ENCODE results near the gene GABRR1. TPM values are rescaled to one million over a fixed set of nuclear protein-coding genes. Genes with fewer than 3 reads are reported as not detected.

GABRR1 gene
- total and polyA plus RNA-seq, 2 donors = 0.11 TPM; not detected in 1

DNA sequence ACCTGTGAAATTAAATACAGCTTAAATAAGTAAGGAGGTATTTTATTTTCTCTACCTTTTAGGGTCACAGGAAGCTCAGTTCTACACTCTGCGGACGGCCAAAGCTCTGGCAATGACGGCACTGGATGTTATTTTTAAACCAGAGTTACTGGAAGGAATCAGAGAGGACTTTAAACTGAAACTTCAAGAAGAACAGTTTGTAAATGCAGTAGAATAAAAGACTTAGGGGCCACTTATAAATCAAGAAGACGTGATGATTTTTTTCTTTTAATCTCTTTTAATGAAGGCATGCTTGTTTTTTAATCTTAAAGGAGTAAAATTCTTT, 55.1 kb downstream of the GABRR1 start:
- H3K4me3 ChIP-seq (ENCODE audit: low read depth, low read length) = no peak overlapping the region
- WGBS = 50% methylated on average over 4 of the region's 4 CpGs
- no peak for DNase-seq (ENCODE audit: extremely low spot score)
- H3K27ac ChIP-seq (ENCODE audit: low read depth) = no peak overlapping the region
- H3K4me1 ChIP-seq (ENCODE audit: insufficient read depth) = no peaks in the 10 kb centered on the region
- peaks cover 4% of the 10 kb centered on the region for H3K36me3 ChIP-seq (ENCODE audit: insufficient read depth)

DNA sequence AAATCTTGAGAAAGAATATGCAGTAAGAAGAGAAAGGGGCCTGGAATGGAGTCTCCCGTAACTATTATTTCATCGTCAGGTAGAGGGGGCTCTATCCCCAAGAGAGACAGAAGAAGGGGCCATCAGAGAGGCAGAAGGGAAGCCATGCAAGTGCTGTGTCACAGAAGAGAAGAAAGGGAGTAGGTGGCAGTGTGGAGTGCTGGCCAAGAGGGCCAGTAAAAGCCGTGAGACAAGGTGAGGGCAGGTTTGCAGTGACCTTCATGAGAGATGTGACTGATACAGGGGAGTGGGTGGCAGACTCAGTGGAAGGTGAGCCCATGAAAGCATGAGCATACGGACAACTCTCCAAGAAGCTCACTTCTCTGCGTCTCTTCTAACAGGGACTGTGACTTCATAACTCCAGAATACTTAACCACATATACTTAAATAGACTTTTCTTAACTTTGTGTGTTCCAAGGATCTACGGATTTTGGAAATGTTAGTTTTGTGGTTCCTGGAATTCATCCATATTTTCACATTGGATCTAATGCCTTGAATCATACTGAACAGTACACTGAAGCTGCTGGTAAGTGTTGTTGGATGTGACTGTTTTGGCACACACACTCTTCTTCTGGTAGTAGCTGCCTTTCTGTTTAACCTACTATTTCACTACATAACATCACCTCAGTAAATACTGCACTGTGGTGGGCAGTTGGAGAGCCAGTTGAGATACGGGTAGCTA, 55.7 kb downstream of the GABRR1 start:
- Histone ChIP-seq H3K36me3 (ENCODE audit: insufficient read depth) (peaks cover 4% of the 10 kb centered on the region), H3K27ac (ENCODE audit: low read depth) (peak overlapping the region; percentile 39), H3K4me1 (ENCODE audit: insufficient read depth) (no peaks in the 10 kb centered on the region), H3K4me3 (ENCODE audit: low read depth, low read length) (no peak overlapping the region)
- WGBS = 56% methylated on average over 7 of the region's 7 CpGs
- no peak for DNase-seq (ENCODE audit: extremely low spot score)

DNA sequence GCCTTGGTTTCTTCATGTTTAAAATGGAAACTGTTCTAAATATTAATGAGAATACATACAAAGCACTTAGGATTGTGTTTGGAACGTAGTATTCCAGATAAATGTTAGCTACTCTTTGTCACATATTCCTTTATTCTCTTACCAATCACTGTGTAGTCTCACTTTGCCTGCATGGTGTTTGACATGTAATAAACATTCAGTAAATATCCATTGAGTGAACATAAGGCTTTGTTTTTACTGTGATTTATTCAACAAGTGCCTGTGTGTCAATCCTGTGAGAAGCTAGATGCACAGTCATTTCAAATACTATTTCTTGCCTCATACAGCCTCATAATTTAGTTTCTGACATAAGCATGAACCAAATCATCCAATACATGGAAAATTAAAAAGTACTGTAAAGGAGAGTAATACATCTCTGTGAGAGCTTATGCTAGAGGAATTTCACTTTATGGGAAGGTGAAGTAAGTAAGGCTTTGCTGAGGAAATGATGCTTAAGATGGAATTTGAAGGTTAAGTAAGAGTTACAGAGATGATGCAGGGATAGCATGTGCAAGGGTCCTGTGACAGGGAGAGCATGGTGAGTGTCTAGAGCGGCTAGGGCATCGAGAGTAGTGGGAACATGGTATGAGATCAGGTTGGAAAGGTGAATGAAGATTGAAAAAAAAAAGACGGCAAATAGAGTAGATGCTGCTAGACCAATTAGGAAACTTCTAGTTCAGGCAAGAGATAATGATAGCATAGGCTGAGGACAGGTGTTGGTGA, 56.6 kb downstream of the GABRR1 start:
- no peaks in the 10 kb centered on the region for H3K4me1 ChIP-seq (ENCODE audit: insufficient read depth)
- WGBS = 94% methylated on average over 4 of the region's 4 CpGs
- DNase-seq (ENCODE audit: extremely low spot score) = no peak

DNA sequence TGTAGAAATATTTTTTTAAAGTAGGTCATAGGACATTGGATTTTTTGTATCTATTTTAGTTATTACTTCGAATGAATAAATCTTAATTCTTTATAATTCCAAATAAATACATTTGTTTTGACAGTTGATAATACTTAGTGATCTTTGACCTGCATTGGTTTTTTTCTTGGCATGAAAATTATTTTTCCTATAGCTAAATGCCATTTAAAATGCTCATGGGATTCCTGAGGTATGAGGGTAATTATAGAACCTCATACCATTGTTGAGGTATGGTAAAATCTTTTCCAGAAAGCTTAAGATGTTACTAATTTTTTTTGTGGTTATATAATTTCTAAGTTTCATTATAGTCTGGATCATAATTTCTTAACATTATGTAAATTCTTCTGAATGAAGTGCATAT, 63.0 kb downstream of the GABRR1 start:
- no peaks in the 10 kb centered on the region for H3K36me3 ChIP-seq (ENCODE audit: insufficient read depth)

More for the DNA sequence above, 56.6 kb downstream of the GABRR1 start:
- Histone ChIP-seq H3K27ac (ENCODE audit: low read depth) (no peak overlapping the region), H3K36me3 (ENCODE audit: insufficient read depth) (peaks cover 4% of the 10 kb centered on the region), H3K4me3 (ENCODE audit: low read depth, low read length) (no peak overlapping the region)

DNA sequence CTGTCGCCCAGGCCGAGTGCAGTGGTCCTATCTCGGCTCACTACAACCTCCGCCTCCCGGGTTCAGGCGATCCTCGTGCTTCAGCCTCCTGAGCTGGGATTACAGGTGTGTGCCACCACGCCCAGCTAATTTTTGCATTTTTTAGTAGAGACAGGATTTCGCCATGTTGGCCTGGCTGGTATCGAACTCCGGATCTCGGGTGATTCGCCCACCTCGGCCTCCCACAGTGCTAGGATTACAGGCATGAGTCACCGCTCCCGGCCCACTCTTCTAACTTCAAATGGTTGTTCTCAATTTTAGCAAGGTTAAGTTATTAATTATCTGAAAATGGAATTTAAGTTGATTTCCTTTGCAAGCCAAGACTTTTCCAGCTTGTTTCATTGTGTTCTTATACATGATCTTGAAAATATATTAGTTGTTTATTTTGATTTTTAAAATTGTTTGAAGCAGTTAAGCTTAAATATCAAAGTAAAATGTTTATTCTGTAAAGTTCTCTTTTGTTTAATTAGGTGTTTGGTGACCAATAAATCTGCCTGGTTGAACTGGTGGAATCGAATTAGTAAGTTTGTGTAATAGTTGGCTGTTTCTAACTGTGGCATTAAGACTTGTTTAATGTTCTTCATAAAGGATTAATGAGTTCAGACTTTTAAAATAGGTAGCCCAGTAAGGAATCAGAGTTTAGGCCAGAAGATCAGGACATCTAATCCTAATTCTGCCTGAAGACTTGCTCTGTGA, 69.0 kb downstream of the GABRR1 start:
- Histone ChIP-seq H3K27ac (ENCODE audit: low read depth) (no peak overlapping the region), H3K4me3 (ENCODE audit: low read depth, low read length) (no peak overlapping the region), H3K4me1 (ENCODE audit: insufficient read depth) (no peaks in the 10 kb centered on the region), H3K36me3 (ENCODE audit: insufficient read depth) (no peaks in the 10 kb centered on the region)
- DNase-seq (ENCODE audit: extremely low spot score) = no peak
- WGBS = 89% methylated on average over 17 of the region's 17 CpGs

More for the DNA sequence above, 63.0 kb downstream of the GABRR1 start:
- Histone ChIP-seq H3K4me3 (ENCODE audit: low read depth, low read length) (no peak overlapping the region), H3K4me1 (ENCODE audit: insufficient read depth) (no peaks in the 10 kb centered on the region), H3K27ac (ENCODE audit: low read depth) (no peak overlapping the region)
- no peak for DNase-seq (ENCODE audit: extremely low spot score)
- 85% methylated on average over 1 of the region's 1 CpG for WGBS

DNA sequence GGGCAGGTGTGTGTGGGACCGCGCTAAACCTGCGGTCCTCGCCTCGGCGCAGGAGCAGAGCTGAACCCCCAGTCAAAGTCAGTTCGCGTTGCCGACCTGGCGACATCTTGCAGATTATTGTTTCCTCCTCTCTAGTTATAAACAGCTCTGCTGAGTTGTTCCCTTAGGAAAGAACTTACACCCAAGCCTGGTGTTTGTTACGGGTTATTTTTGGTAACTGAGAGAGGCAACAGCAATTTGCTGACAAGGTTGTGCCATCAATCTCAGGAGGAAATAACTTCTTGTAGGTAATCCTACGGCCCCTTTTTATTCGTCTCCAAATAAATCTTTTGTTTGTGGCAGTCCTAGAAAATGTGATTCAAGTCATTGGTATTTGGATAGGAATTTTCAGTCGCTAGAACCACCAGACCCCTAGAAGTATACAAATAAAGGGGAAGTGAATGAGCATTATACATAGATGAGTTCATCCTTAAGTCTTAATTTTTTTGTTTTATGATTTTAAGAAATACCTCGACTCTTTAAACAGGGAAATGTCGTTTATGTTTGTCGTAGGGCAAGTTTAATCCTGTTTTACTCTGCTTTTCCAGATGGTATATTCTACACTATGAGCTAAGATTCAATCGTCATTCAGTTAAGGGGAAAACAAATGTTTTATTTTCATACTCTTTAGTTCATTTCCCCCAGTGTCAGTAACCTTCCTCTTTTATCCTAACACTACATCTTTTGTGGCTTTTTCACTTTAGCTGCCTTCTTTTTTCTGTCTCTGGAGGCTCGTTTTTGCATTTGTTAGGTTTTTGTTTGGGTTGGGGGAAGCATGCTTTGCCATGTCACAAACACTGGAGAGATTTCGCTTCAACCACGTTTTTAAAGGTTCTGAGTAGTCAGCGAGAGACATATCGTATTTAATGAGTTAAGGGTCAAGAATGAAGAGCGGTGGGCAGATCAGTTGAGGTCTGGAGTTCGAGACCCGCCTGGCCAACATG, 70.1 kb downstream of the GABRR1 start:
- Histone ChIP-seq H3K27ac (ENCODE audit: low read depth) (peak overlapping the region; percentile 76), H3K4me3 (ENCODE audit: low read depth, low read length) (peak overlapping the region; percentile 88), H3K4me1 (ENCODE audit: insufficient read depth) (no peaks in the 10 kb centered on the region), H3K36me3 (ENCODE audit: insufficient read depth) (no peaks in the 10 kb centered on the region)
- WGBS = 27% methylated on average over 26 of the region's 26 CpGs
- peak; percentile 58 for DNase-seq (ENCODE audit: extremely low spot score)

DNA sequence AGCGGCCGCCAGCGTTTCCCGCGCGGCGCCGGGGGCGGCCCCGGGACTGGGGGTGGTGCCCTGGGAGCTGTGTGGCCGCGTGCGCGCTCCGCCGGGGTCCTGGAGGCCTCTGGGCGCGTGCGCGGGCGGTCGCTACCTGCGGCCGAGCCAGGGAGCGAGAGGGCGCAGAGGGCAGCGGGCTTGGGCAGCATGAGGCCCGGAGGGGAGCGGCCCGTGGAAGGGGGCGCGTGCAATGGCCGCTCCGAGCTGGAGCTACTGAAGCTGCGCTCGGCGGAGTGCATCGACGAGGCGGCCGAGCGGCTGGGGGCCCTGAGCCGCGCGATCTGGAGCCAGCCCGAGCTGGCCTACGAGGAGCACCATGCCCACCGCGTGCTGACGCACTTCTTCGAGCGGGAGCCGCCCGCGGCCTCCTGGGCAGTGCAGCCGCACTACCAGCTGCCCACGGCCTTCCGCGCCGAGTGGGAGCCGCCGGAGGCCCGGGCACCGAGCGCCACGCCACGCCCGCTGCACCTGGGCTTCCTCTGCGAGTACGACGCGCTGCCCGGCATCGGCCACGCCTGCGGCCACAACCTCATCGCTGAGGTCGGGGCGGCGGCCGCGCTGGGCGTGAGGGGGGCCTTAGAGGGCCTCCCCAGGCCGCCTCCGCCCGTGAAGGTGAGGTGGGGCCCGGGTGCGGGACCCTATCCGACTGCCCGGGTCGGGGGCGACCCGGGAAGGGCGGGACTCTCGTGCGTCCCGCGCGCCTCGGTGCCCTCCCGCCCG, 71.0 kb downstream of the GABRR1 start, which contains the start of gene PM20D2:
Gene PM20D2 (plus strand): TSS at position 100 of the 762 bp plus-strand sequence. CDS start 90 bp downstream, at position 190.
- Histone ChIP-seq H3K36me3 (ENCODE audit: insufficient read depth) (no peaks in the 10 kb centered on the region), H3K4me1 (ENCODE audit: insufficient read depth) (no peaks in the 10 kb centered on the region), H3K27ac (ENCODE audit: low read depth) (peak within 1 kb of the TSS; percentile 76), H3K4me3 (ENCODE audit: low read depth, low read length) (peak within 1 kb of the TSS; percentile 88)
- WGBS = under 1% methylated on average over 102 of the region's 102 CpGs
- DNase-seq (ENCODE audit: extremely low spot score) = peak; percentile 8

DNA sequence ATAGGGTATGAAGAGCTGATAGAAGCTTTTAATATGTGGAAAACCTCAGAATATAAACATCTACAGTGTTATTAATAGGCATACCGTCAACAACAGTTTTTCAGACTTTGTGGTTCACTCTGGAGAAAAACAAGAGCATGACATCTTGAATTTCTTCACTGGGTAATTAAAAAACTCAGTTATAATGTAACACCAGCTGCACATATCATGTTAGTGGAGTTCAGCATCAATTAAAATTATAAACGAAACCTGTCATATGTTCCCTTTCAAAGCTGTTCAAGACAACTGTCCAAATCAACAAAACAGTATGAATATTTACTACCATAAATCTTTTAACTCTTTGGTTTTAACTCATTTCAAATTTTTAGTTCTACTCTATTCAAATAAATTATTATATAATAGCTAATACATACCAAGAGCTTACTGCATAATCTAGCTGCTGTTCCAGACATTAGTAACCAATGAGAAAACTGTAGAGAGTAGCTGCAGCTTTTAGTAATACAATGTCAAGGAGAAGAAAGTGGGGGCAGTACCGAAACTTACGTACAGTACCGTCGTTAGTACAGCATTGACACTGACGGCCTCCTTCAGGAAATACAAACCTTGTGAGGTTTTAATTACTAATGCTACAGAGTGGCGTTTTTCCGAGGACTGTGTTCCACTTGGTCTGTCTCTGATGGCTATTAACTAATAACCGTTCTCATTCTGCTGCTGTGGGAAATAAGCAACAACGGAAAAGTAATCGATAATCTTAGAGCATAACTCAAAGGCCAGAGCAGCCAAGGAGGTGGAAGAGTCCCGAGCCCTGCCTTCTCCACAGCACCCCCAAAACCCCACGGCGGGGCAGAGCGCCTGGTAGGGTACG, 71.8 kb downstream of the GABRR1 start:
- 5% methylated on average over 17 of the region's 17 CpGs for WGBS
- DNase-seq (ENCODE audit: extremely low spot score) = peak; percentile 20
- Histone ChIP-seq H3K27ac (ENCODE audit: low read depth) (no peak overlapping the region), H3K36me3 (ENCODE audit: insufficient read depth) (no peaks in the 10 kb centered on the region), H3K4me1 (ENCODE audit: insufficient read depth) (no peaks in the 10 kb centered on the region), H3K4me3 (ENCODE audit: low read depth, low read length) (peak overlapping the region; percentile 88)

DNA sequence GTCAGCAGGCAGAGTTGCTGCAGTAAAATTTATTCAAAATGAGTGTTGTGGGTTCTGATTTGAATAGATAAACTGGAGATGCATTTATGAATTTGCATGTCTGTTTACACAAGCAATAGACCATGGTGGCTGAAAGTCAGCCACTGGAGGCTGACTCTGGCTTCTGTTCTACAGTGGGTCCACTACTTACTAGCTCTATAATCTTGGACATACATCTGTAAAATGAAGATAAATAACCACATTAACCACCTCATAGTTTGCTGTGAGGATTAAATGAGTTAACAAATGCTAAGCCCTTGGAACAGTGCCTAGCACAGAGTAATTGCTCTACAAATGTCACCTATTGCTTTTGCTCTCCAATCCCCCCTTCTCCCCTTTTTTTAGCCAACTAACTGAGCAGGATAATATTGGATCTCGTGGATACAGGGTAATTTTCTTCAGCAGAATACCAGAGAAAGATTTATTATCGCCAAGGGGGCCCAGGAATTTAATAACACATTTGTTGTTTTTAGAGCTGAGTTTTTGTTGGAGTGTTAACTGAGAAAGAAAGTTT, 72.7 kb downstream of the GABRR1 start:
- no peaks in the 10 kb centered on the region for H3K4me1 ChIP-seq (ENCODE audit: insufficient read depth)

DNA sequence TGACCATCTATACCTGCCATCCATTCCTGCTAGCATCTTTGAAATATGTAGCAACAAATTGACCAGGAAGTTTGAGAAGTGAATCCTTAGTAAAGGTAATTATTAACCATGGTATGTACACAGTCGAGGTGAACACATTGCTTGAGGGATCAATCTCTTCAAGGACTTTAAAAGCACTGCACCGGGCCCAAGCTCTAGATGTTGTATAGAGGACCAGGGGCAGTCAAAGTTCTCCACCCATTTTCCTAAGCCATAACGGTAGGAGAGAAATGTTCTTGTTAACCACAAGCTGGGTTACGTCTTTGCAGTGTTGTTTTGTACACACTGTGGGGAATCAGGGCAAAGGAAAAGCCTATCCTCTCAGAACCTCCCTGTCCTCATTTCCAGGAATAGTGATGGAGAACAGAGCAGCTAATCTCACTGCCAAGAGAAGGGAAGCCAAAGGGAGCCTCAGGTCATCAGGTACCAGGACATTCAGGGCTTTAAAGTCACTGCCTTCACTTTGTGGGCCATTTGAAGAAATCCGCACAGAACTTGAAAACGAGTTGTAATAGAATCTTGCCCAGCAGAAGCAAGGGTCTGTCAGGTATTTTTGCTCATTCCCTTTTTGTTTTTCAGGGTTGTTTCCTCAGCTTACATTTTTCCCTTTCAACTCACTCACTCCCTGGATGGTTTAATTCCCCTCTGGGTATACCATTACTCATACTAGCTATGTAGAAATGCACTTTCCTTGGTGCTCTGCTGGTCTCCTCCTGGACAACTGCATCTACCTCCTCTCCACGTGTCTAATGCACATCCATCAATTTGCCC, 76.6 kb downstream of the GABRR1 start:
- 69% methylated on average over 7 of the region's 7 CpGs for WGBS
- H3K36me3 ChIP-seq (ENCODE audit: insufficient read depth) = no peaks in the 10 kb centered on the region
- no peak overlapping the region for H3K27ac ChIP-seq (ENCODE audit: low read depth)
- DNase-seq (ENCODE audit: extremely low spot score) = no peak
- H3K4me3 ChIP-seq (ENCODE audit: low read depth, low read length) = no peak overlapping the region
- H3K4me1 ChIP-seq (ENCODE audit: insufficient read depth) = no peaks in the 10 kb centered on the region

More for the DNA sequence above, 72.7 kb downstream of the GABRR1 start:
- Histone ChIP-seq H3K36me3 (ENCODE audit: insufficient read depth) (no peaks in the 10 kb centered on the region), H3K4me3 (ENCODE audit: low read depth, low read length) (no peak overlapping the region), H3K27ac (ENCODE audit: low read depth) (no peak overlapping the region)
- DNase-seq (ENCODE audit: extremely low spot score) = no peak
- 66% methylated on average over 2 of the region's 2 CpGs for WGBS
